CD8-positive, alpha-beta memory T cell (primary cell): Measurements from ENCODE around the gene C1QTNF12. TPM values are rescaled to one million over a fixed set of nuclear protein-coding genes. Genes with fewer than 3 reads are reported as not detected.

Experiments used
- CTCF ChIA-PET: fragments of 350-600 bp; sonication (Branson Sonifier 250); formaldehyde crosslinking; loops from one replicate; lab custom pipeline; 2021; ENCODE audit warnings: antibody characterized with exemption; lab: Charles Lee
- POLR2A ChIA-PET: fragments of 350-600 bp; sonication (Branson Sonifier 250); formaldehyde crosslinking; loops from one replicate; lab custom pipeline; 2021; ENCODE audit warnings: antibody characterized with exemption; lab: Charles Lee
- DNase-seq, 5 donors: peaks; one replicate each; pipeline versions ENCODE4 v3.0.0 to v3.0.0-alpha.2; 2020 to 2022; ENCODE audit warnings: mixed read lengths in 1 of 5
- H3K27ac ChIP-seq: one replicate; pipeline ENCODE4 v1.7.0; 2013; ENCODE audit warnings: low read depth, mild to moderate bottlenecking, low read length, moderate library complexity
- H3K27me3 ChIP-seq: 2 replicates; pipeline ENCODE4 v1.7.0; 2013; ENCODE audit warnings: low read length, mild to moderate bottlenecking; ENCODE audit not compliant: insufficient read depth, poor library complexity, severe bottlenecking
- H3K36me3 ChIP-seq: 2 replicates; pipeline ENCODE4 v1.7.0; 2013; ENCODE audit warnings: mild to moderate bottlenecking, low read length, moderate library complexity; ENCODE audit not compliant: insufficient read depth
- H3K4me1 ChIP-seq: 2 replicates; pipeline ENCODE4 v1.7.0; 2013; ENCODE audit warnings: mild to moderate bottlenecking, low read length, moderate library complexity; ENCODE audit not compliant: insufficient read depth
- H3K4me3 ChIP-seq: 2 replicates; pipeline ENCODE4 v1.7.0; 2013; ENCODE audit warnings: mild to moderate bottlenecking, low read length
- H3K9me3 ChIP-seq: 2 replicates; pipeline ENCODE4 v1.7.0; 2013; ENCODE audit warnings: mild to moderate bottlenecking, low read length
- H3K27ac Mint-ChIP-seq, 8 donors: one replicate each; pipeline ENCODE4 v1.8.0; 2020 to 2021; ENCODE audit warnings: mixed read lengths in 8 of 8, mild to moderate bottlenecking in 6 of 8, inconsistent platforms in 3 of 8, moderate library complexity in 3 of 8
- H3K27me3 Mint-ChIP-seq, 2 donors: one replicate each; pipeline ENCODE4 v1.8.0; 2020 to 2021; ENCODE audit warnings: mixed read lengths in 2 of 2, mild to moderate bottlenecking in 1 of 2, moderate library complexity in 1 of 2
- H3K36me3 Mint-ChIP-seq, 3 donors: one replicate each; pipeline ENCODE4 v1.8.0; 2020 to 2021; ENCODE audit warnings: mixed read lengths in 3 of 3, inconsistent platforms in 1 of 3, mild to moderate bottlenecking in 1 of 3
- H3K4me1 Mint-ChIP-seq, 3 donors: one replicate each; pipeline ENCODE4 v1.8.0; 2020 to 2021; ENCODE audit warnings: mixed read lengths in 3 of 3, inconsistent platforms in 1 of 3, mild to moderate bottlenecking in 1 of 3
- H3K4me3 Mint-ChIP-seq, 7 donors: one replicate each; pipeline ENCODE4 v1.8.0; 2020 to 2021; ENCODE audit warnings: mixed read lengths in 7 of 7, mild to moderate bottlenecking in 6 of 7, moderate library complexity in 4 of 7, inconsistent platforms in 2 of 7
- H3K9me3 Mint-ChIP-seq, 5 donors: one replicate each; pipeline ENCODE4 v1.8.0; 2020 to 2022; ENCODE audit warnings: mixed read lengths in 5 of 5, mild to moderate bottlenecking in 3 of 5, moderate library complexity in 2 of 5, inconsistent platforms in 1 of 5
- polyA plus RNA-seq: library from polyadenylated mRNA; unstranded; fragments of 300-500 nt; fragmentation: Illumina TruSeq; gene quantifications from one replicate; pipeline ENCODE4 v1.2.3, GENCODE V29; 2021
- total RNA-seq, 2 experiments: library from RNA; stranded (reverse); gene quantifications; one replicate each; pipeline ENCODE4 v1.2.3, GENCODE V29; 2021

The C1QTNF12 gene
- total and polyA plus RNA-seq, 3 experiments from 2014 or later = 0.51 to 1.1 TPM; not detected in 1

- Histone ChIP-seq H3K27me3 (no peaks in the 10 kb centered on the region), H3K4me3 (no peak overlapping the region), H3K27ac (no peak overlapping the region), H3K36me3 (peaks cover 33% of the 10 kb centered on the region), H3K9me3 (no peaks in the 10 kb centered on the region), H3K4me1 (peaks cover 18% of the 10 kb centered on the region)
- Mint-ChIP-seq H3K4me1 (peaks cover 10 to 28% (median 20%) of the 10 kb centered on the region in 3 donors), H3K36me3 (peaks cover 0 to 58% (median 10%) of the 10 kb centered on the region in 3 donors), H3K9me3 (no peaks in the 10 kb centered on the region), H3K4me3 (no peak overlapping the region), H3K27ac (peak overlapping the region in 2 of 8 donors; percentile 33 to 45), H3K27me3 (no peaks in the 10 kb centered on the region)
- ChIA-PET POLR2A (no interaction called here), CTCF (no interaction called here)
- DNase-seq = no peak
Measured at GRCh38 chr1:1218524-1219200, 27.9 kb downstream of the C1QTNF12 start.

DNA sequence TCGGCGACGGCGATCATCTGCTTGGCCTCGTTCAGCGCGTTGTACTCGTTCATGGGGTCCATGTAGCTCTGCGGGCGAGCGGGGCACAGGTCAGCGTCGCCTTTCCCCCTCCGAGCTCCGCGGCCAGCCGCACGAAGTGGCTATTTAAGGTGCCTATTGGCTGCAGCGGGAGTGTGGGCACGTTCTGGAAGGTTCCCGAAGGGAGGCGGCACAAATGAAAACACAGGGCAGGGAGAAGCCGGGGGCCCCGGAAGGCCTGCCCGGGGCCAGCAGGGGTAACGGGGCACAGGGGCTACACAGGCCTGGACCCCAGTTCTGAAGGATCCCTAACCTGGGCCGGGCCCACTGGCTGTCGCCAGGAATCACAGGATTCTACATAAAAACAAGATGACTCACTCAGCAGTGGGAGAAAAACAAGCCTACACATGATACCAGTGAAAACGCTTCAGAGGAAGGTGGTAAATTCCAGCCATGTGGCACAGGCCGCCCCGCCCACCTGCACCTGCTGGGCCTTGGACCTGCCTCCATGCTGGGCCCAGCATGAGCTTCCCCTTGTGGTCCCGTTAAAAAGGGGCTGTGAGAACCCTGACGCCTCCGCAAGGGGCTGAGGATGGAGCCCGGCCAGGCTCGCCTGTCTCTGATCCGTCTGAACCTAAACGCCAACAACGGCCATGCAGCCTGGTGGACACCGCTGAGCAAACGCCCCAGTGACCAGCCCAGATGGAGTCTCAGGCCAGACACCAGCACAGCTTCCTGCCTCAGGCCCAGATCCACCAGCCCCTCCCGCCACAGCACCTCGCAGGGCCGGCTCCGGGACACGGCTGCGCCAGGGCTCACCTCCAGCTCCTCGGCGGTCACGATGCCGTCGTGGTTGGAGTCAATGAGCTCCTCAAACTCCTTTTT is 28.6 kb downstream of the C1QTNF12 start:
- POLR2A ChIA-PET = interaction anchor here (2.5 kb wide), 1 partner anchor 10 kb away, joined by 7 read pairs; no protein-coding TSS in a partner anchor

GRCh38 chr1:1216770-1217620 is 29.5 kb downstream of the C1QTNF12 start:
- H3K36me3 Mint-ChIP-seq = peaks cover 0 to 45% (median 6%) of the 10 kb centered on the region in 3 donors
- Histone ChIP-seq H3K27ac (no peak overlapping the region), H3K4me3 (no peak overlapping the region), H3K4me1 (peaks cover 28% of the 10 kb centered on the region), H3K36me3 (peaks cover 18% of the 10 kb centered on the region), H3K9me3 (no peaks in the 10 kb centered on the region), H3K27me3 (no peaks in the 10 kb centered on the region)
- no peaks in the 10 kb centered on the region for H3K27me3 Mint-ChIP-seq
- POLR2A ChIA-PET = interaction anchor here (2.5 kb wide), 1 partner anchor 9 kb away, joined by 7 read pairs; no protein-coding TSS in a partner anchor
- H3K9me3 Mint-ChIP-seq = no peaks in the 10 kb centered on the region
- H3K4me1 Mint-ChIP-seq = peaks cover 12 to 31% (median 14%) of the 10 kb centered on the region in 3 donors
- CTCF ChIA-PET = interaction anchor here (0.8 kb wide), 1 partner anchor 9 kb away, joined by 3 read pairs; no protein-coding TSS in a partner anchor
- DNase-seq = no peak
- peak overlapping the region; percentile 78 to 92 (median 88) for H3K27ac Mint-ChIP-seq
- peak overlapping the region in 2 of 7 donors; percentile 29 to 49 for H3K4me3 Mint-ChIP-seq

More for the DNA sequence above, 28.6 kb downstream of the C1QTNF12 start:
- CTCF ChIA-PET = no interaction called here
- H3K36me3 ChIP-seq = peaks cover 27% of the 10 kb centered on the region
- H3K4me3 ChIP-seq = no peak overlapping the region
- H3K9me3 ChIP-seq = no peaks in the 10 kb centered on the region
- DNase-seq = no peak
- H3K27me3 ChIP-seq = no peaks in the 10 kb centered on the region
- Mint-ChIP-seq H3K27me3 (no peaks in the 10 kb centered on the region), H3K27ac (peak overlapping the region in 2 of 8 donors; percentile 86 to 88), H3K9me3 (no peaks in the 10 kb centered on the region), H3K36me3 (peaks cover 0 to 52% (median 9%) of the 10 kb centered on the region in 3 donors), H3K4me3 (no peak overlapping the region), H3K4me1 (peaks cover 12 to 31% (median 17%) of the 10 kb centered on the region in 3 donors)
- no peak overlapping the region for H3K27ac ChIP-seq
- H3K4me1 ChIP-seq = peaks cover 25% of the 10 kb centered on the region

- H3K27me3 ChIP-seq = no peaks in the 10 kb centered on the region
- ChIA-PET POLR2A (interaction anchor here (2.5 kb wide), 1 partner anchor 8 kb away, joined by 7 read pairs; no protein-coding TSS in a partner anchor), CTCF (interaction anchor here (0.8 to 1.6 kb wide), 3 partner anchors 8 to 94 kb away, joined by 3 to 5 read pairs (median 4); no protein-coding TSS in a partner anchor)
- Mint-ChIP-seq H3K36me3 (peaks cover 0 to 37% (median 6%) of the 10 kb centered on the region in 3 donors), H3K27me3 (no peaks in the 10 kb centered on the region), H3K9me3 (no peaks in the 10 kb centered on the region), H3K27ac (peak overlapping the region in 7 of 8 donors; percentile 34 to 92 (median 87)), H3K4me3 (peak overlapping the region in 1 of 7 donors; percentile 40), H3K4me1 (peaks cover 14 to 31% (median 14%) of the 10 kb centered on the region in 3 donors)
- no peak for DNase-seq
- no peak overlapping the region for H3K27ac ChIP-seq
- no peak overlapping the region for H3K4me3 ChIP-seq
- peaks cover 28% of the 10 kb centered on the region for H3K4me1 ChIP-seq
- H3K9me3 ChIP-seq = no peaks in the 10 kb centered on the region
- H3K36me3 ChIP-seq = peaks cover 16% of the 10 kb centered on the region
Measured at GRCh38 chr1:1215881-1216605, 30.5 kb downstream of the C1QTNF12 start.

- H3K27me3 ChIP-seq = no peaks in the 10 kb centered on the region
- POLR2A ChIA-PET = no interaction called here
- peak in 1 of 5 donors; percentile 42 for DNase-seq
- peaks cover 7% of the 10 kb centered on the region for H3K36me3 ChIP-seq
- no peak overlapping the region for H3K4me3 ChIP-seq
- peaks cover 0 to 29% (median 0%) of the 10 kb centered on the region in 3 donors for H3K36me3 Mint-ChIP-seq
- H3K27ac ChIP-seq = no peak overlapping the region
- peak overlapping the region in 4 of 8 donors; percentile 38 to 93 (median 80) for H3K27ac Mint-ChIP-seq
- H3K4me1 ChIP-seq = peaks cover 28% of the 10 kb centered on the region
- no peaks in the 10 kb centered on the region for H3K27me3 Mint-ChIP-seq
- H3K9me3 ChIP-seq = no peaks in the 10 kb centered on the region
- H3K9me3 Mint-ChIP-seq = no peaks in the 10 kb centered on the region
- CTCF ChIA-PET = interaction anchor here (1.1 to 1.6 kb wide), 2 partner anchors 10 to 93 kb away, joined by 4 to 5 read pairs; no protein-coding TSS in a partner anchor
- peak overlapping the region in 1 of 7 donors; percentile 23 for H3K4me3 Mint-ChIP-seq
- H3K4me1 Mint-ChIP-seq = peaks cover 14 to 29% (median 14%) of the 10 kb centered on the region in 3 donors
Measured at GRCh38 chr1:1215080-1215676, 31.3 kb downstream of the C1QTNF12 start.

DNA sequence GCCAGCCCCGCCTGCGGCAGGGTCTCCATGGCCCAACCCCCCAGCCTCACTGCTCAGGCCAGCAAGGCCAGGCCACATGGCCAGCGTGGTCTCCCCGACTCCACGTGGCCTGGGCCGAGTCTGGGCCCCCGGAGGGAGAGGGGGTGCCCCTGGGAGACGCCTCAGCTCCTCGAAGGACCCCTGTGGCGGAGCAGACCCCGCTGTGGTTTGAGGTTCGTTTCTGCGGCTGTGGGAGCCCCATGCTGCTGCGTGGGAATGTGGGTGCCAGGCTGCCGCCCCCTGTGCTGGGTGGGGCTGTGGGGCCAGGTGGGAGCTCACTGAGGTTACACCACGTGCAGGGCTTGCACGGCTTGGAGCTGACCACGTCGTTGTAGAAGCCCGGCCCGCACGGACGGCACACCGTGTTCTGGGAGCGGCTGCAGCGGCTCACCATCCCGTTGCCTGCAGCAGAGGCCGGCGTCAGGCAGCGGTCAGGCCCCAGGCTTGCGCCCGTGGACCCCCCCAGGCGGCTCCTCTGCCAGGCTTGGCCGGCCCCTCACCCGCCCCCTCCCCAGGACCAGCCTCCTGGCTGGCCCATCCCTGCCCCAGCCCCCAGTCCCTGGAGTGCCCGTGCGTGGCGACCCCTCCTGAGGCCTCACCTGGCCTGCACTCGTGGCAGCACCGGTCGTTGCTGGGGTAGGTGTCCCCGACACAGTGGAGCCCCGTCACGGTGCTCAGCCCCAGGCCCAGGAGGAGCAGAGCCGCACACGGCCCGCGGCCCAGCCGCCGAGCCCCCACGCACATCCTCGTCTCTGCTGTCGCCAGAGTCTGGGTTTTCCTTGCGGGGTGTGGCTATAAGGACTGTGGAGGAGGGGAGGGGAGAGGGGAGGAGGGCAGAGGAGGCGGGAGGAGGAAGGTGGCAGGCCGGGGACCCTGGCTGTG is 32.9 kb downstream of the C1QTNF12 start, which contains the start of gene TNFRSF4:
TSS of gene TNFRSF4 (minus strand) at position 809 of the 921 bp plus-strand sequence. CDS start at position 783, 26 bp downstream.
- Histone ChIP-seq H3K36me3 (peaks cover 3% of the 10 kb centered on the region), H3K4me1 (peaks cover 35% of the 10 kb centered on the region), H3K9me3 (no peaks in the 10 kb centered on the region), H3K27ac (no peak within 1 kb of the TSS), H3K4me3 (peak within 1 kb of the TSS; percentile 39), H3K27me3 (no peaks in the 10 kb centered on the region)
- Mint-ChIP-seq H3K4me1 (peaks cover 16 to 39% (median 24%) of the 10 kb centered on the region in 3 donors), H3K9me3 (no peaks in the 10 kb centered on the region), H3K36me3 (peaks cover 0 to 19% (median 0%) of the 10 kb centered on the region in 3 donors), H3K27ac (peak within 1 kb of the TSS in 6 of 8 donors; percentile 52 to 93 (median 78)), H3K27me3 (no peaks in the 10 kb centered on the region), H3K4me3 (peak within 1 kb of the TSS in 6 of 7 donors; percentile 37 to 80 (median 58))
- ChIA-PET CTCF (interaction anchor here (0.6 to 1.0 kb wide), 2 partner anchors 16 to 553 kb away, joined by 3 read pairs; no protein-coding TSS in a partner anchor), POLR2A (interaction anchor here (0.5 to 0.6 kb wide), 2 partner anchors 28 to 88 kb away, joined by 3 to 6 read pairs; no protein-coding TSS in a partner anchor)
- DNase-seq = peak; percentile 37 to 64 (median 41)
